Body of pancreas (tissue), 4 donors: Measurements from ENCODE around the gene ENTPD5. TPM values are rescaled to one million over a fixed set of nuclear protein-coding genes. Genes with fewer than 3 reads are reported as not detected.
"Not testable (repeated sequence)": the region's sequence is repeated elsewhere in the genome, so short reads cannot be mapped to it uniquely, and the experiment has no call there.

Experiments
- ATAC-seq: fragments of 150-250 bp; one replicate; pipeline ENCODE4 v1.9.1; 2016
- DNase-seq, 4 donors: peaks; one replicate each; pipeline ENCODE4 v3.0.0-alpha.2; 2019
- H3K27ac ChIP-seq, 4 donors: fragments of 200-600 bp; sonication (generic); 1 replicate in 3 of 4; 2 replicates in 1 of 4; pipeline versions ENCODE4 v1.5.1 to v1.6.1; 2016 to 2019; ENCODE audit warnings: mild to moderate bottlenecking in 1 of 4, mixed read lengths in 1 of 4, moderate library complexity in 1 of 4
- H3K27me3 ChIP-seq, 2 donors: fragments of 200-600 bp; sonication (generic); one replicate each; pipeline ENCODE4 v1.6.0; 2016; ENCODE audit warnings: mild to moderate bottlenecking in 1 of 2
- H3K36me3 ChIP-seq, 2 donors: fragments of 200-600 bp; sonication (generic); replicated peaks in 1 of 2; 2 replicates each; pipeline ENCODE4 v1.5.1; 2016; ENCODE audit warnings: low read depth in 2 of 2; ENCODE audit not compliant: insufficient read depth in 1 of 2
- H3K4me1 ChIP-seq: fragments of 200-600 bp; sonication (generic); one replicate; pipeline ENCODE4 v1.6.0; 2016
- H3K4me3 ChIP-seq, 2 donors: fragments of 200-600 bp; sonication (generic); 1 replicate in 1 of 2; 2 replicates in 1 of 2; pipeline ENCODE4 v1.5.1; 2016 to 2019
- H3K9me3 ChIP-seq, 3 donors: fragments of 200-600 bp; sonication (generic); 1 replicate in 2 of 3; 2 replicates in 1 of 3; pipeline ENCODE4 v1.5.1; 2016
- CTCF ChIP-seq, 7 experiments: fragments of 450-650 bp in 4 of 7; fragments of 200-600 bp in 3 of 7; sonication (generic) in 3 of 7; IDR thresholded peaks; one replicate each; pipeline ENCODE4 v1.5.1; 2016 to 2019; ENCODE audit warnings: antibody characterized with exemption in 7 of 7
- POLR2A ChIP-seq, 3 donors: fragments of 450-650 bp; IDR thresholded peaks; one replicate each; pipeline ENCODE4 v1.6.1; 2016; ENCODE audit warnings: antibody characterized with exemption in 3 of 3, mild to moderate bottlenecking in 2 of 3
- WGBS, 2 donors: methylation state at CpG; one replicate each; pipeline ENCODE4 v1.1.5; 2017; 5-methylcytosine and 5-hydroxymethylcytosine counted together
- intact Hi-C: fragments of 100-400 bp; cut with DNase I; formaldehyde crosslinking; loops from one replicate; pipeline ENCODE4 v1.15.1; 2023
- total RNA-seq, 2 donors: library from RNA; depleted of rRNA; stranded (reverse); fragments of >200 nt; gene quantifications; one replicate each; pipeline ENCODE4 v1.1.0, GENCODE V29; 2016

Gene ENTPD5
- total RNA-seq, 2 donors from 2014 or later = 4.4 to 15.5 TPM

- Histone ChIP-seq H3K36me3 (no peaks in the 10 kb centered on the region), H3K27ac (peak overlapping the region in 1 of 4 donors; percentile 58), H3K4me3 (no peak overlapping the region), H3K9me3 (no peaks in the 10 kb centered on the region), H3K27me3 (no peaks in the 10 kb centered on the region), H3K4me1 (peaks cover 26% of the 10 kb centered on the region)
- intact Hi-C loops = no loop called here
- DNase-seq (no peak), ATAC-seq (no peak)
- WGBS, 2 donors = 50 to 59% methylated on average over 7 of the region's 7 CpGs
- no peak for TF ChIP-seq POLR2A (IDR thresholded peaks at IDR 0.05)
- no peak for TF ChIP-seq CTCF (IDR thresholded peaks at IDR 0.05)
These were observed 21.1 kb downstream of the ENTPD5 start for GRCh38 chr14:73997944-73998447.

- DNase-seq (no peak), ATAC-seq (peak; percentile 21)
- no peaks in the 10 kb centered on the region for H3K9me3 ChIP-seq
- H3K27me3 ChIP-seq = no peaks in the 10 kb centered on the region
- H3K36me3 ChIP-seq = no peaks in the 10 kb centered on the region
- WGBS, 2 donors = 33 to 83% methylated on average over 1 of the region's 1 CpG
- intact Hi-C loops = no loop called here
- H3K27ac ChIP-seq = peak overlapping the region in 3 of 4 donors; percentile 29 to 61 (median 58)
- H3K4me1 ChIP-seq = peaks cover 26% of the 10 kb centered on the region
- no peak overlapping the region for H3K4me3 ChIP-seq
- no peak for TF ChIP-seq POLR2A (IDR thresholded peaks at IDR 0.05)
- no peak for TF ChIP-seq CTCF (IDR thresholded peaks at IDR 0.05)
These were observed 21.8 kb downstream of the ENTPD5 start for GRCh38 chr14:73997108-73997943.

- no peak for ATAC-seq
- peak overlapping the region in 3 of 4 donors; percentile 29 to 61 (median 58) for H3K27ac ChIP-seq
- WGBS, 2 donors = 8 to 25% methylated on average over 2 of the region's 2 CpGs
- no peak for DNase-seq
- H3K4me3 ChIP-seq = no peak overlapping the region
- no peaks in the 10 kb centered on the region for H3K9me3 ChIP-seq
- intact Hi-C loops = no loop called here
- H3K36me3 ChIP-seq = no peaks in the 10 kb centered on the region
- H3K4me1 ChIP-seq = peaks cover 26% of the 10 kb centered on the region
- no peaks in the 10 kb centered on the region for H3K27me3 ChIP-seq
- TF ChIP-seq POLR2A (IDR thresholded peaks at IDR 0.05) (no peak), CTCF (IDR thresholded peaks at IDR 0.05) (no peak)
These were observed 22.4 kb downstream of the ENTPD5 start for GRCh38 chr14:73996731-73997107.

GRCh38 chr14:73995977-73996378 is 23.1 kb downstream of the ENTPD5 start:
- Histone ChIP-seq H3K36me3 (no peaks in the 10 kb centered on the region), H3K27ac (no peak overlapping the region), H3K4me3 (no peak overlapping the region), H3K4me1 (peaks cover 26% of the 10 kb centered on the region), H3K27me3 (no peaks in the 10 kb centered on the region), H3K9me3 (no peaks in the 10 kb centered on the region)
- ATAC-seq (no peak), DNase-seq (no peak)
- 88 to 91% methylated on average over 8 of the region's 8 CpGs for WGBS, 2 donors
- intact Hi-C loops = no loop called here
- TF ChIP-seq POLR2A (IDR thresholded peaks at IDR 0.05) (no peak), CTCF (IDR thresholded peaks at IDR 0.05) (no peak)

- ATAC-seq, DNase-seq, intact Hi-C loops, H3K27ac ChIP-seq, H3K36me3 ChIP-seq, H3K4me3 ChIP-seq, H3K9me3 ChIP-seq, H3K27me3 ChIP-seq: not testable (repeated sequence)
- 97 to 98% methylated on average over 7 of the region's 7 CpGs for WGBS, 2 donors
- peaks cover 26% of the 10 kb centered on the region for H3K4me1 ChIP-seq
These were observed 24.2 kb downstream of the ENTPD5 start for GRCh38 chr14:73994926-73995325.
